HL-60/S4 treated with retinoic acid at 250 ng/mL for 4 days and 3 days (cell line): Measurements from ENCODE around the gene PRPF4.
"Not testable (repeated sequence)": the region's sequence is repeated elsewhere in the genome, so short reads cannot be mapped to it uniquely, and the experiment has no call there.

Experiments used
- in situ Hi-C: fragments of 300-500 bp; cut with MboI; formaldehyde crosslinking; loops from 2 replicates; pipeline ENCODE4 v1.7.0; 2022; ENCODE audit warnings: low sequenced_read_pairs

The PRPF4 gene

GRCh38 chr9:113275157-113276131 is at the start of gene PRPF4, which contains the start of gene CDC26:
Gene PRPF4 (plus strand): TSS chr9:113275658. CDS start chr9:113275744, 86 bp downstream.
Gene CDC26 (minus strand): TSS chr9:113275572. CDS start chr9:113272507, 3,065 bp downstream.
- in situ Hi-C loops, result no loop called here

- in situ Hi-C loops, result no loop called here
These were observed 48.0 kb upstream of the PRPF4 start for GRCh38 chr9:113227436-113227835.

GRCh38 chr9:113228130-113228665 is 47.3 kb upstream of the PRPF4 start:
- in situ Hi-C loops, result no loop called here

- in situ Hi-C loops, result no loop called here
These were observed 43.8 kb upstream of the PRPF4 start for GRCh38 chr9:113231701-113232100.

- in situ Hi-C loops, result not testable (repeated sequence)
These were observed 39.7 kb upstream of the PRPF4 start for GRCh38 chr9:113235701-113236255.

GRCh38 chr9:113237026-113237425 is 38.4 kb upstream of the PRPF4 start:
- in situ Hi-C loops, result no loop called here

GRCh38 chr9:113238202-113238858 is 37.1 kb upstream of the PRPF4 start:
- in situ Hi-C loops, result no loop called here

- in situ Hi-C loops, result no loop called here
These were observed 36.6 kb upstream of the PRPF4 start for GRCh38 chr9:113238859-113239232.

GRCh38 chr9:113241161-113241560 is 34.3 kb upstream of the PRPF4 start:
- in situ Hi-C loops, result no loop called here

GRCh38 chr9:113244556-113244955 is 30.9 kb upstream of the PRPF4 start:
- in situ Hi-C loops, result no loop called here

- in situ Hi-C loops, result no loop called here
These were observed 29.6 kb upstream of the PRPF4 start for GRCh38 chr9:113245894-113246293.

- in situ Hi-C loops, result no loop called here
These were observed 28.5 kb upstream of the PRPF4 start for GRCh38 chr9:113246928-113247327.

GRCh38 chr9:113247640-113248039 is 27.8 kb upstream of the PRPF4 start:
- in situ Hi-C loops, result no loop called here

GRCh38 chr9:113249661-113250060 is 25.8 kb upstream of the PRPF4 start:
- in situ Hi-C loops, result not testable (repeated sequence)

- in situ Hi-C loops, result no loop called here
These were observed 24.7 kb upstream of the PRPF4 start for GRCh38 chr9:113250807-113251206.

- in situ Hi-C loops, result no loop called here
These were observed 20.5 kb upstream of the PRPF4 start for GRCh38 chr9:113254991-113255390.

GRCh38 chr9:113255438-113255837 is 20.0 kb upstream of the PRPF4 start:
- in situ Hi-C loops, result no loop called here

GRCh38 chr9:113257863-113258262 is 17.6 kb upstream of the PRPF4 start:
- in situ Hi-C loops, result no loop called here

GRCh38 chr9:113258282-113258681 is 17.2 kb upstream of the PRPF4 start:
- in situ Hi-C loops, result no loop called here

GRCh38 chr9:113261917-113262671 is 13.4 kb upstream of the PRPF4 start:
- in situ Hi-C loops, result no loop called here

- in situ Hi-C loops, result no loop called here
These were observed 9.3 kb upstream of the PRPF4 start for GRCh38 chr9:113266174-113266573.
